Measurements from ENCODE around the gene CDKN2B-AS1.

The CDKN2B-AS1 gene

DNA sequence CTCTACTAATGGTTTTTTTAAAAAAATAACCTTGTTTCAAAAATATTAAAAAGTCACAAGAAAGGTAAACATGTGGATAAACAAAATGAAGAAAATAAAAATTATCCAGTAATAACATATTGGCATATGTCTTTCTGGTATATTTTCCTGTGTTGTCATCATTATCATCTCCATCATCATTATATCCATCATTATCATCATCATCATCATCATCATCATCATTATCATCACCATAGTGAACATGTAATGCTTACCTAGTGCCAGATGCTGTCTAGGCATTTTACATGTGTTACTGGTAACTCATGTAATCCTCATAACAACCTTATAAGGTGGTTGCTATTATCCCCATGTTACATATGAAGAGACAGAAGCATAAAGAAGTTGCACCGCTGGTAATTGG is 126.0 kb downstream of the CDKN2B-AS1 start:
- no peak for DNase-seq

DNA sequence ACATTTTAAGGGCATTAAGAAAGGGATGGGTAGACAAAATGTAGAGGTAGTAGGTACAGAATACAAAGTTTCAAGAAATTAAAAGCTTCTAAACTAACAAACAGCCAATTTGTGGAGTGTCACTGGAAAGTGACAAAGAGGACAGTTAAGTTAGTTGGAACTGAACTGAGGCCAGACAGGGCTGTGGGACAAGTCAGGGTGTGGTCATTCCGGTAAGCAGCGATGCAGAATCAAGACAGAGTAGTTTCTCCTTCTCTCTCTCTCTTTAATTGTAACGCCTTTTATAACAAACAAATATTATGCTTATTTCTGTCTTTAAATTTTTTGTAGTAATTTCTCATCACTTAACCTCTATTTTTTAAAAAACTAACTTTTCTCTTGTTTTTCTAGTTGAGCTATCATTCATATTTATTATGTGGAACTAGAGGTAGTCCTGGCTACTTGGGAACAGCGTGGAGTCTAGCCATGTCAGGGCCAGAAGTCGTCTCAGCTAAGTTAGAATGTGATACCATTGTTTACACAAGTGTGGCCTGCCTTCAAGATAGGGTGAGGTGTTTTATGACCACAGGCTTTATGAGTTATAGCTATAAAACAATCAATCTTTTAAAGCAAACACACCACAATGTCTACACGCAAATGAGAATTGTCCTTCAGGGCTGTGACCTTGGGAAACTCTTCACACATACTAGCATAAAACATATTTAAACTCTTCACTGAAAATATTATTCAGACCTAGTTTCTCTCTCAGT is 129.8 kb downstream of the CDKN2B-AS1 start:
- no peak for DNase-seq

- DNase-seq, result no peak
Measured at GRCh38 chr9:22129133-22129532, 134.5 kb downstream of the CDKN2B-AS1 start.

DNA sequence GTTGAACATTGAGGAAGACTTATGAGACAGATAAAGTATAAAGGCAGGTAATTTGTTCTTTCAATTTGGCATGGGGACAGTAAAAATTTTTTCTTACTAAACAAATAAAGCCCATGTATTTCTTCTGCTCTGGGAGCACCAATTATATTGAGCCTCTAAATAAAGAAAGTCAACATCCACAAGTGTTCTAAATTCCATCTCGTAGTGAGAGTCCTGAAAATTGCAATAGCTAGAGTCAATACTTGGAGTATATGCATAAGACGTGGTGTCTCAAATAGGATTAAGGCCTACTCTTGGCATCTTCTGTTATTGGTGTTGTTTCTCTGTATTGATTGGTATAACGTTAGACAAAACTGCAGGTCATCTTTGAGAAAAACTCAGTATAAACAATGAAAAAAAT is 135.0 kb downstream of the CDKN2B-AS1 start:
- no peak for DNase-seq

DNA sequence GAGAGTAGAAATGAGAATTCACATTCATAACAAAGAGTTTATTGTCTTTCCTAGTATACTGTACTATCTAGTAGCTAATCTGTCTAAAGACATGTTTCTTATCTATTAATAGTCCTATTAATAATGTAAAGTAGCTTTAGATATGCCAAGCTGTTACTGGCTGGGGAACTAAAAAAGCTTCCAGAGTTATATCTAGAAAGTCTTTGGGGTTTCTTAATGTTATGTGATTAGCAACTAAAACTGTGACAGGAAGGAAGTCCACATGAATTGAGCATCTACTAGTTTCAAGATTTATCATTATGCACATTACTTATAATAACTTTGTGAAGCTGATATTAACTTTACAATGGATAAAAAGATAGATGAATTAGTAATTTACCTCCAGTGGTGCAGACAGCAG is 137.2 kb downstream of the CDKN2B-AS1 start:
- DNase-seq, result no peak

DNA sequence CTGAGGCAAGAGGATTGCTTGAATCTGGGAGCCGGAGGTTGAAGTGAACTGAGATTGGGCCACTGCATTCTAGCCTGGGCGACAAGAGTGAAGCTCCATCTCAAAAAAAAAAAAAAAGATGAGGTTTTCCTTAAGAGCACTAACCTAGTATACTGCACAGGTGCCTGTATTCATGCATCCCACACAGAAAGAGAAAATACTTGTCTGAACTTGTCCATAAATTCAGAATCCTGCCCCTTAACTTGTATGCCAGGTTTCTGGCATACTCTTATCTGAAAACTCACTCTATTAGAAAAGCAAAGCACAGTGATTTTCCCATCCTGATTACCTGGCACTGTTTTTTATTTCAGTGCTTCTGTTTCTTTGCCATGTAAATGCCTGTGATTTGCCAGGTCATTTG is 139.8 kb downstream of the CDKN2B-AS1 start:
- DNase-seq, result no peak

DNA sequence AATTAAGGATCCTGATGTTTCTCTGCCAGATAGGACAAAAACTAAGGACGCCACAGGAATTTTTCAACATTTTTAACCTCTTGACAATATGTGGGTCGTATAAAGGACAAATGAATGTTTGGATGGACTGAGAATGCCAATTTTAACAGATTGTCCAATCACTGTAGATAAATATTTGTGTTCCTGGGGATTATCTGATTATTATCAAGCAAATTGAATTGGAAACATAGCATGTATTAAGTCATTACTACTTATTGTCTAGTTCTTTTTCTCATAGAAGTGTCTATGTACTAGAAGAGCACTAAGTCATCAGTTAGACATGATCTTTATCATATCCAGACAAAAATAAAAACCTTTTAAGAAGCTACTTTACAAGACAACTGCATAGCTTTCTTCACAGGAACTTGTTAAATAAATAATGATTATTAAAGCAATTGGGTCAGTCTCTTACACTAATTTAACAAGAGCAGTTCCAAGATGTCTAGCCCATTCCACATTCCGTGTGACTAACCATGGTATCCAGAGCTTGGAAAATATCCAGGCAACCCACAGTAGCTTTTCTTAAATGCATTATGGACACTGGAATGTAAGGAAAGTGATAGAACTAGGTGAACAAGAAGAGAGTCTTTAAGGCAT is 142.0 kb downstream of the CDKN2B-AS1 start:
- no peak for DNase-seq

DNA sequence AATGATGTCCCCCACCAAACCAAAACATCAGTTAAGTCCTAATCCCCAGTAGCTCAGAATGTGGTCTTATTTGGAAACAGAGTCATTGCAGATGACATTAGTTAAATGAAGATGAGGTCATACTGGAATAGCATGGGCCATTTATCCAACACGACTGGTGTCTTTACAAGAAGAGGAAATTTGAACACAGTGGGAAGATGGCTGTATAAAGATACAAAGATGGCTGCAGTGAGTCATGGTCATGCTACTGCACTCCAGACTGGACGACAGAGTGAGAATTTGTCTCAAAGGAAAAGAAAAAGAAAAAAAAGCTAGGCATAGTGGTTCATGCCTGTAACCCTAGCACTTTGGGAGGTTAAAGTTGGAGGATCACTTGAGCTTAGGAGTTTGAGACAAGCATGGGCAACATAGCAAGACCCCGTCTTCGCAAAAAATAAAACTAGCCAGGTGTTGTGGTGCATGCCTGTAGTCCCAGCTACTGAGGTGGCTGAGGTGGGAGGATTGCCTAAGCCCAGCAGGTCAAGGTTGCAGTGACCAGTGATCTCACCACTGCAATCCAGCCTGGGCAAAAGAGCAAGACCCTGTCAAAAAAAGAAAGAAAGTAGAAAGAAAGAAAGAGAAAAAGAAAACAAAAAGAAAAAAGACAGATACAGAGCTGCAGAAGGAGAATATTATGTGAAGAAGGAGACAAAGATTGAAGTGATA is 144.5 kb downstream of the CDKN2B-AS1 start:
- DNase-seq, result peak; percentile 52 to 67

DNA sequence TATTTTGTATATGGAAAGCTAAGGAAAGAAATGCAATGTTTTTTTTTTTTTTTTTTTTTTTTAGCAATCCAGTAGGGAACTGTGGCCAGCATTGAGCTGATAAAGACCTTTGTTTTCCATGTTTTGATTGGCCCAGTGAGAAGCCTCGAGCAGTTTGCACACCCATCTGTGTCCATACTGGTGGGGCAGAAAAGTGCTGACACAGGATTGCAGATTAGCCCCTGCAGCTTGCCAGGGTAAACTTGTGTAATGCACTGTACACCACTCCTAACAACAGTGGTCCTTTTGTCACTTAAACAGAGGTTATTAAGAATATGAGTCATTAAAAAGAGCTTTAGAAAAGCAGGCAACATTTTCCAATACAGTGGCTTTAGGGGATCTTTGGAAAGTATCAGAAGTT is 147.3 kb downstream of the CDKN2B-AS1 start:
- DNase-seq, result no peak

- peak in 1 of 2 donors; percentile 39 for DNase-seq
Measured at GRCh38 chr9:22142671-22143070, 148.1 kb downstream of the CDKN2B-AS1 start.

- peak; percentile 43 to 63 for DNase-seq
Measured at GRCh38 chr9:22143799-22144625, 149.4 kb downstream of the CDKN2B-AS1 start.

GRCh38 chr9:22146604-22147003 is 152.0 kb downstream of the CDKN2B-AS1 start:
- no peak for DNase-seq

DNA sequence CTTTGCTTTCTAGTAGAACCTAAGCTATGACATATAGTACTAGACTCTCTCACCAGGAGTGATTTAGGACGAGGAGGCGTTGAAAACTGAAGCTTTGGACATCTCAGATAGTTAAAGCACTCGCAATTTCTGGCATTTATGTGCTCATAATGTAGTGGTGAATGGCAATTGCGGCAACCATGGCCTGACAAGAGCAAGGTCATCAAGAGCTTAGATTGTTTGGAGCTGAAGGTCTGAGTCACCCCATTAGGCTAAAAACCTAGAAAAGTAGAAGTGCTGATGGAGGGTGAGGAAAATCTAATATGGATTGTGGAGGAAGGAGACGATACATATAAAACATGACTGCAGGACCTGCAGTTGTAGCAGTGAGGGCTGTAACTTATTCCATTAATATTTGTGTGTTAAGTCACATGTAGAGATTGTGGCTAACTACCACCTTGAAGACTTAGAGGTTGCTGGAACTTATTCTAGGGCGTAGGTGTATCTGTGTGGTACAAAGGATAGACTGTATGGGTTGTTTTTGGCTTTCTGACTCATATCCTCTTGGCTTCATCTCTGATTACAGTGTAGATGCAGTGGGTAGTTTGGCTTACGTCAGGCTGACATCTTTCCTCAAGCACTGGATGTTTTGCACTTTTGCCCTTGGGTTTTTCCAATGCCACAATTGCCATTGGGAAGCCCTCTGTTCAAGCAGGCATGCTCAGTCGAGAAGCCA is 153.4 kb downstream of the CDKN2B-AS1 start:
- peak; percentile 54 to 80 for DNase-seq

GRCh38 chr9:22148528-22148875 is 153.9 kb downstream of the CDKN2B-AS1 start:
- DNase-seq, result no peak

DNA sequence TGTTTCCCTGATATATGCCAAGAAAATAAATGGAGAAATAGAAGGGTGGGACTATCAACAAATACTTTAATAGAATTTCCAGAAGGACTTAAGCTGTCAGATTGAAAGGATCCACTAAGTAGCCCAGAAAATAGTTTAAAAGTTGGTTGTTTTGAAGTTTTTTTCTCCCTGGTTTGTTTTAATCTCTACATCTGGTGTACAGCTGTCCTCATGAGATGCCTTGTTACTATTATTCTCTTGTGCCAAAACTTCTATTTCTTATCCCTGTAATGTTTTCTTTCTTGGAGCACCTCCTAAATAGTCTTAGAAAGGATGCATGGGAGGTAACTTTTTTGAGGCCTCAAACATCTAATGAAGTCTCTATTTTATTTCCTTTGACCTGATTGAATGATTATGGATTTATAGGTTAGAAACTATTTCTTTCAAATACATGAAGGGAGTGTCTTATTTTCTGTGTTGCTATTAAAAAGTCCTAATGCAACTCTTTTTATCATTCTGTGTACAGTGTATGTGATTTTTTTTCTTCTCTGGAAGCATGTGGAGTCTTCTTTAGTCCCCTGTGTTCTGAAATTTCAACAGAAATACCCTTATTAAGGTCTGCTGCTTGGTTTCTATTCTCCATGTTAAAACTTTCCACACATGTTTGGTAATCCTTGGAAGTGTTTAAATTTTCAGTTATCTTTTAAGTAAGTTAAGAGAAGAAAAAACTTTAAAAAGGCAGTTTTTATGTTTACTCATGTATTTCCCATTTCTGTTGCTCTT is 154.5 kb downstream of the CDKN2B-AS1 start:
- DNase-seq, result no peak

- DNase-seq, result no peak
Measured at GRCh38 chr9:22154064-22154463, 159.5 kb downstream of the CDKN2B-AS1 start.

DNA sequence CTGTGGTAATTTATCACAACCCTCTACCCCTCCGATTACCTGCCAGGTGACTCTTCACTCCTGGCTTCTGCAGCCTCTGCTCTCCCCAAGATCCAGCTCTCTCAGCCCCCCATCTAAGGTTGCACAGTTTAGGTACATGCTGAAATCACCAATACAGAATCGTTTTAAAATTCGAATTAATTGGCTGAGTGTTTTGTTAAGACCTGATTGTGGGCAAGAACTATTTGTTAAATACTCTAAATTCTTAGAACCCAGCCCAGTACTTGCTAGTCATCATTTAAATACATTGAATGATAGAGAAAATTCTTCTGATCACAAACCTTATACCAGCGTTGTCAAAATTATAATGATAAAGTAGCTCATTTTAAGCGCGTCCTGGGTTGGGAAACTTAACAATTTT is 162.0 kb downstream of the CDKN2B-AS1 start:
- DNase-seq, result no peak

GRCh38 chr9:22157276-22157675 is 162.7 kb downstream of the CDKN2B-AS1 start:
- no peak for DNase-seq

DNA sequence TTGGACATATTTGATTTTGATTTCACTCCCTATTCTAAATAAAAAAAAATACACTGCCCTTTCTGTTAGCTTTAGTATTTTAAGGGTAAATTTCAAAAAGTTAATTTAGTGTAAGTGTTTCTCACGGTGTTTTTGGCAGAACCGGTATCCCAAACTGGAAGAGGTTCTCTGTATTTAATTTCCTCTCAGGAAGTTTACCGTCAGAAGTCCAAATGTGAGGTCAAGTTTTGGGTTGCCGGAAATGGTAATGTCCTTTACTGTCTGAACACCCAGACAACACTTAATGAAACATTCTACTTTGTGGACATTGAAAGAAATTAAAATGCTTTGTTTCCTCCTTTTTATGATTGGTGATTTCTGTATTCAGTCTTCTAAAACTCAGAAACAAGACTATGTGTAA is 163.2 kb downstream of the CDKN2B-AS1 start:
- no peak for DNase-seq

- no peak for DNase-seq
Measured at GRCh38 chr9:22158271-22158670, 163.7 kb downstream of the CDKN2B-AS1 start.

GRCh38 chr9:22158927-22159346 is 164.3 kb downstream of the CDKN2B-AS1 start:
- peak; percentile 99 for DNase-seq
